GM19099 (cell line): Measurements from ENCODE around the gene ARID5B.

Experiments
- POLR2A ChIP-seq: IDR thresholded peaks from 3 replicates; pipeline ENCODE4 v1.6.1; 2011; ENCODE audit warnings: low read depth; ENCODE audit not compliant: insufficient read length; ENCODE audit errors: extremely low read depth

Gene ARID5B, protein sequence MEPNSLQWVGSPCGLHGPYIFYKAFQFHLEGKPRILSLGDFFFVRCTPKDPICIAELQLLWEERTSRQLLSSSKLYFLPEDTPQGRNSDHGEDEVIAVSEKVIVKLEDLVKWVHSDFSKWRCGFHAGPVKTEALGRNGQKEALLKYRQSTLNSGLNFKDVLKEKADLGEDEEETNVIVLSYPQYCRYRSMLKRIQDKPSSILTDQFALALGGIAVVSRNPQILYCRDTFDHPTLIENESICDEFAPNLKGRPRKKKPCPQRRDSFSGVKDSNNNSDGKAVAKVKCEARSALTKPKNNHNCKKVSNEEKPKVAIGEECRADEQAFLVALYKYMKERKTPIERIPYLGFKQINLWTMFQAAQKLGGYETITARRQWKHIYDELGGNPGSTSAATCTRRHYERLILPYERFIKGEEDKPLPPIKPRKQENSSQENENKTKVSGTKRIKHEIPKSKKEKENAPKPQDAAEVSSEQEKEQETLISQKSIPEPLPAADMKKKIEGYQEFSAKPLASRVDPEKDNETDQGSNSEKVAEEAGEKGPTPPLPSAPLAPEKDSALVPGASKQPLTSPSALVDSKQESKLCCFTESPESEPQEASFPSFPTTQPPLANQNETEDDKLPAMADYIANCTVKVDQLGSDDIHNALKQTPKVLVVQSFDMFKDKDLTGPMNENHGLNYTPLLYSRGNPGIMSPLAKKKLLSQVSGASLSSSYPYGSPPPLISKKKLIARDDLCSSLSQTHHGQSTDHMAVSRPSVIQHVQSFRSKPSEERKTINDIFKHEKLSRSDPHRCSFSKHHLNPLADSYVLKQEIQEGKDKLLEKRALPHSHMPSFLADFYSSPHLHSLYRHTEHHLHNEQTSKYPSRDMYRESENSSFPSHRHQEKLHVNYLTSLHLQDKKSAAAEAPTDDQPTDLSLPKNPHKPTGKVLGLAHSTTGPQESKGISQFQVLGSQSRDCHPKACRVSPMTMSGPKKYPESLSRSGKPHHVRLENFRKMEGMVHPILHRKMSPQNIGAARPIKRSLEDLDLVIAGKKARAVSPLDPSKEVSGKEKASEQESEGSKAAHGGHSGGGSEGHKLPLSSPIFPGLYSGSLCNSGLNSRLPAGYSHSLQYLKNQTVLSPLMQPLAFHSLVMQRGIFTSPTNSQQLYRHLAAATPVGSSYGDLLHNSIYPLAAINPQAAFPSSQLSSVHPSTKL

DNA sequence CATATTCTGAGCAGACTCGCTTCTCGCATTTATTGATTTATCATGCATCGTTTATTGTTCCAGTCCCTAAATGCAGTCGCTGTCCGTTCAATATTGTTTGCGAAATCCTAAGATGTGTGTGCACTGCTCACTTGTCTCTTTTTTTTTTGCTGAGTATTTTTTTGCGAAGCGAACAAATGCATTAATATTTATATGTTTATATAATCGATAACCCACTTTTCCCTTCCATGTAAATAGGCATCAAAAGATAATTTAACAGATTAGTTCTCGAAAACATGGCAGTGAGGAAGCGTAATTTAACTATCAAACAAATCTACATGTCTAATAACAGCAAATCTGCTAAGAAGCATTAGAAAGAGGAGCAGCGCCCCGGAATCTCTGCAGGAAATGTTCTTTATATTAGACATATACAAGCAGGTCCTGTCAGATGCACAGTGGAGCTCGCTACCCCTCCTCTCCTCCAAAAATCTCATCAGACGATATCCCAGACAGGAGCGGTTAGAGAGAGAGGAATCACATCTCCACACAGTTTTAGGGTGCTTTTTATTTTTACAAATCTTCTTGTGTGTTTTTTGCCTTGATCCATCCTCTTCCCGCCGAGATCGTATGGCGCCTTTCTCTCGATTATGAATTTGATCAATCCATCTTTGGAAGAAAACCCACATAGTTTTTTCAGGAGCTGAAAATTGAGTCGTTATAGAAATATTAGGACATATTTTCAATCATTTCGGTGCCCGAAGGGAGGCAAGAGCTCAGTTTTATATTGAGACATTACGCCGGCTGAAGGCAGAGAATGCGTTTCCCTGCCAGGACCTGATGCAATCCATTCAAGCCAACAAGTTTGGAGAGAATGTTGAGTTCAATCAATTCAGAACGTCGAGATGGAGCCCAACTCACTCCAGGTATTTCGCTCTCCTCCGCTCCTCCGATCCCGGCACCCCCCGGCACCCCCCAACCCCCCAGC lies at the start of gene ARID5B:
Gene ARID5B (plus strand): TSS at position 871 of the 964 bp plus-strand sequence. CDS start 11 bp downstream, at position 882.
- peak; percentile 69 for TF ChIP-seq POLR2A

DNA sequence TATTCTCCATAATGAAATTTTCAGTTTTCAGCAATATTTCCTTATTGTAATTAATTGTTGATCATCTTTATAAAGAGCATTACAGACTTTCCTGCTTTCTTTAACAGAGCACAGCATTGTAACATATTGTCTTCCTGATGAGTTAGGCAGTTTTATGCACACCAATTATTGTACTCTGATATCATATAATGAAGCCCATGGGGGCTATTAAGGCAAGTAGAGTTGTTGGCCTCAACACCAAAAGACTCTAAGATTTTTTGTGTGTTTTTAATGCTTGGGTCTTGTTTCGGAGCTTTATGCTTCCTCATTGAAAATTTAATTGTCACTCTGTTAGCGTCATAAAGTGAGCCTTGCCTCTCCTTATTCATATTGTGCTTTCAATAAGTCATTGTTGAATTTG lies 49.2 kb upstream of the ARID5B start:
- no peak for TF ChIP-seq POLR2A

DNA sequence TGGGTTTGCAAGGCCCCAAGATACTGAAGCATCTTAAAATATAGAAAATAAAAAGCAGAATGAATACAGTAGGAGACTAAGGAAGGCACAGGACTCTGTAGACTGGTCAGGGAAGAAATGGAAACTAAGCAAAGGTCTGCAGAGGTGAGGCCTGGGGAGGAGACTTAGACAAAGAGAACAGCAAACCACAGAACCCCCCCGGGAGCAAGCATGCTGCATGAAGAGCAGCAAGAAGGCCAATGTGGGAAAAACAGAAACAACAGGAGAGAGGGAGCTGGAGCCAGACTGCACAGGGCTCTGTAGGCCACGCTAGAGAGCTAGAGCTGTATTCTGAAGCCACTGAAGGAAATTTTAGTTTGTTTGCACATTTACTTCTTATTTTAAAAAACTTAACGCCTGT lies 45.7 kb upstream of the ARID5B start:
- no peak for TF ChIP-seq POLR2A

DNA sequence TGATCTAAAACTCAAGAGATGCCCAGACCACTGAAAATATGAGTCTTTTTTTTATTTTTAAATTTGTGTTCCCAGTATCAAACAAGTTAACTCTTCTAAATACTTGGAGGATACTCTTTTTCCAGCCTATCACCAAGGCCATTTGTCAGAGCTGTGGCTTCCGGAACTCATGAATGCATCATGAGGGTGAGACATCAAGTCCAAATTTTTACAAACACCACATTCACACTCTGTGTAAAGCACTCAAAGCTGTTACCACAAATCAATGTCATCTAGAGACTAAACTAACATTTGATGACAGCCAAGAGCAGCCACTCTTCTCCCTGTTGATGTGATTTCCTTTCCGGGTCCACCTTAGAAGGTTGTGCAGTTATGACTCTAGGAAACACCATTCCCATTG lies 43.8 kb upstream of the ARID5B start:
- no peak for TF ChIP-seq POLR2A

DNA sequence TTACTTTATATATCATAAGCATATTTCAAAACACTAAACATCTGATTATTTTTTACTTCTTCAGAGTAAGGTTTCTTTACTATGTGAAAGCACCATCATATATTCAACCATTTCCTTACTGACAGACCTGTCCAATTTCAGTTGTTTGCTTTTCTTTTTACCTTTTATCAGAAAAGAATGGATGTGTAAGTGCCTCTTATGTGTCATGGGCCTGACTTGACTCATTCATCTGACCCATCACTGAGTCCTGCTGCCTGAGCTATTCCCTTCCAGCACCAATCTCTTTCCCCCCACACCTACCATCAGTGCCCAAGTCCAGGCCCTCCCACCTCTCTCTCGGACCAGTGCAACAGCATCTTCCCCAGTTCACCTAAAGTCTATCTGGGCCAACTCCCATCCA lies 41.7 kb upstream of the ARID5B start:
- TF ChIP-seq POLR2A, result no peak

DNA sequence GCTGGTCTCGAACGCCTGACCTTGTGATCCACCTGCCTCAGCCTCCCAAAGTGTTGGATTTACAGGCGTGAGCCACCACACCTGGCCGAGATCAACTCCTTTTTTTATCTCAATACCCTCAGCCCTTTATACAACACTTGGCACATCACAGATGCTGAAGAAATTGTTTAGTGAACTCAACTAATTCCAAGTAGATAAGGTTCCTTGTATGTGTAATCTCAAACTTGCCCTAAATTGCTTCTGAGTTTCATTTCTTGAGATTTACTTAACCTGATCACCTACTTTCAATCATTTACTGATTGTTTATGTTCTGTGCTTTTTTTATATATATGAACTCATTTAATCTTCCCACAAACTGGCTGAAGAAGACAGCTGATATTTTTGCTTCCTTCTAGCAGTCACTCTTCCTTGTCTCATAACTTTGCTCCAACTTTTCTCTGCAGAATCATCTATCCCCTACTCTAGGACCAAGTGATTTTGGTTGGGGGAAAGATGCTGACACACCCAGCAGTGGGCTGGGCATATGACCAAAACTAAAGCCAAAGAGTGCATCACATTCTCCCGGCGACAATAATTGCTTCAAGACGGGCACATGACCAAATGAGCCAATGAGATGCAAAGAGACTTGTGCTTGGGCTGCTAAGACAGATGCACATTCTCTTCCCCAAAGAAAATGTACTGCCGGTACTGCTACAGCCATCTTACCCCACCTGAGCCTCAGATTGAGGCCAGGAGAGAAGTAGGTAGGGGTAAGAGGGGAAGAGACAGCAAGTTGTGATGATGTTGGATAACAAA lies 40.3 kb upstream of the ARID5B start:
- no peak for TF ChIP-seq POLR2A

DNA sequence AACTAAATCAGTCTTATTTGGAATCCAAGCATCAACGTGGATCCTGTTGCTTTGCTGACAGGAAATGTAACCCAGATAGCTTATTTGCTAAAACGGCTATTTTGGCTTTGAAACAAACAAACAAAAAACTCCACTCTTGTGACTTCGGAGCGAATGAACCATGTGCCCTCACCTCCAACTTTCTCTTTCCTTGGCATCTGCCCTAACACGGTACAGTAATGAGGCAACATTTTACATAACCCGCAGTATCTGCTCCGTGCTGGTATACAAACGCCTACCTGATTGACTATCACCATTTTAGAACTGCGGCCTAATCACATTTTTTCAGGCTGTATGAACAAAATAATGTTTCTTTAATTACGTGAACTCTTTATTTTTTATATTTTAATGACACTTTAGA lies 37.5 kb upstream of the ARID5B start:
- TF ChIP-seq POLR2A, result no peak

DNA sequence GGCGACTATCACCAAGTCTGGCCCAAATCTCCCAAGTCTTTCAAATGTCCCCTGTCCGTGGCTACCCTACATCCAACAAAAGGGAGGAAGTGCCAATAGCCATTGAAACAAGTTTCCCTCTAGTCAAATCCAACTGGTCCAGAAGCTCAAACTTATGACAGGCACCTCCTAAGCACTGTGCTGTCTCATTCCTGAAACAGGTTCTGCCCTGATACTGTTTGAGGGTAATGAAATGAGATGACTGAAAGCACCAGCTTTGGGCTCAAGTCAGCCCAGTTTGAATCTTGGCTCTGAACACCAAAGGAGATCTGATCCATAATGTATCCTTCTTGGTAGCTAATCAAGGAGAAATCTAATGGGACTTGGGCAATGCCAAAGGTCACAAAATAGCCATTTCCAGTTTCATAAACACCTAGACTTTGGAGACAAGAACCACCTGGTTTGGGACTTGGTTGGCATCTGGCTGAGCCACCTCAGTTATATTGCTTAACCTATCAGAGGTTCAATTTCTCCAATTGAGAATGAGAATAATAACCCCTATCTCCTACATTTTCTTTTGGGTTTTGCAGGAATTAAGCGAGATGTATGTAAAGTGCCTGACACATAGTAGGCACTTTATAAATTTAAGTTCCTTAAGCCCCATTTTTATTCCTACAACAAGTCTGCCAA lies 34.7 kb upstream of the ARID5B start:
- TF ChIP-seq POLR2A, result no peak

DNA sequence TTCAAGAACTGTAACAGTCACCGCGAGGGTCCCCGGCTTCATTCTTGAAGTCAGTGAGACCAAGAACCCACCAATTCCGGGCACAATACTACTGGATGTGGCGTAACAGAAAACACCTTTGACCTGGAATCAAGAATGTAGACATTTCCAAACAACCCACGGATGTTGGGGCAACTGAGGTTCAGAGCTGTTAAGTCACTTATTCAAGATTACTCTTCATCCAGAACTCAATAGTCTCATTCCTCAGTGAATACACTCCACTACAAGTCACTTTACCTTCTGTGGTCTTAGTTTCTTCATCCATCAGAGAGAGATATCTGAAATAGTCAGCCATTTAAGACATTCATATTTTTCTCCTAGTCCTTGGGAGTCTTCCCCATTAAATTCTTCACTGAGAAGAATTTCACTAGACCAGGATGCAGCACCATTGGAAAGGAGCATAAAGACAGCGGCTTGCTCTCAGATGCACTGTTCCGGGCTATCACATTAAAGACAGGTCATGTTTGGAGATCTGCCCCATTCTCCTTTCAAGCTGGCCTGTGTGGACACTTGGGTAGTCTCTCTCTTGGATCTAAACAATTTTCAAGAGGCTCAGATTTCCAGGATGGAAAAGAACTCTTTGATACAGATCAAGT lies 32.3 kb upstream of the ARID5B start:
- no peak for TF ChIP-seq POLR2A

DNA sequence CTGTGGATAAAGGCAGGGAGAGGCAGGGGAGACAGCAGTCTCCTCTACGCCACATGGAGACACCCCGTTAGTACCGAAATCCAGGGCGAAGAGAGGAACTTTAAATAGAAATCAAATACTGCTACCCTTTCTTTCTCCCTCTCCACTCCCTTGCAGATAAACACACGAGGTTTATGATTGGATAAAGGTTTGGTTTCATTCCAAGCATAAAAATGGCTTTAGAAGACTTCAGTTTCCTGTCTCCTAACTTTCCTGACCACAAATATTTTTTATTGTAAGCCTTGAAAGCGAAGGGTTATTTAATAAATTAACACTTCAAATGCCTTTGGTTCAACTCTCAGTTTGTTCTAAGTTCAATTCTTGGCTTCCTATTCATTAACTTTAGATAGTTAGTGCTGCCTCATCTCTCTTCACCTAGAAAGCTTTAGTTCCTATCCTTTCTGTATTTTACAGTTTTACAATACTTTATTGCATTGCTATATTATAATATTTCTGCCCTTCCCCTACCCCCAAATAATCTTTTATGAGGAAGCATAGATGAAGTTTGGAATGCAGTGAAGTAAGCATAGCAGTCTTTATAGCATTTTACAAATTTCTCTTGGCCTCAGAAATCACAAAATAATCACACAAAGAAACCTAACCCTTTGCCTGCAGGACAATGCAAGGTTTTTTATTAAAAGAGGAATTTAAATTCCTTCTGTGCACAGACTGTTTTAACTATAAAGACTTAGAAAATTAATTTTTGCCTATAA lies 31.5 kb upstream of the ARID5B start:
- TF ChIP-seq POLR2A, result no peak

DNA sequence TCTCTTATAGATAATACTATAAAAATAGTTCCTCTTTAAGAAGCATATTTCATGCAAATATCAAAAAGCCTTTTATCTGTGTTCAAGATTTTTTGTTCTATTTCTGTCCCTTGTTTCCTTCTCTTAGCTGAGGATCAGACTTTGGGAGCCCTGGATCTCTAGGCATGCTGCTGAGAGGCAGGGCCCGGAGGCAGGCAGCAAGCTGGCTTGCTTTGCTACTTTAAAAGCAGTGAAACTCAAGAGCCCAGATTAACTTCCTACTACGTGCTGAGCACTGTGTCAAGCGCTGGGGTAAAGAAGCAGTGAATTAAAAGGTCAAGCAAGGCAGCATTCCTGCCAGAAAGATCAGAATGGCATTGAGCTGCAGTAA lies 31.0 kb upstream of the ARID5B start:
- no peak for TF ChIP-seq POLR2A

DNA sequence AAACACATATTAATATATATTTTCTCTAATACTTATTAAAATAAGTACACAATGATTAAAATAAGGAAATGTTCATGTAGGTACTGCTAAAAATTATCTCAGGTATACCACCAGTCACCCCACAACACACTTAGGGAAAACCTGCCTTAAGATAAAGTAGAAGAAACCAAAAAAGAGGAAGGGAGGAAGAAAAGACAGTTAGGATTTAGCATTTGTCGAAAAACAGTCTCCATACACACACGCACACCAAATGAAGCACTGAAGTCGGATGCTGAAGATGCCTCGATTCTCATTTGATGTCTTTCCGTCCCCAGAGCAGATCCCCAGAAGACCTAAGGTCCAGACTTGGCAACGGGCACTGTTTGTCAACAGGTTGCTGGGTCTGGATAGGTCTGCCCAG lies 30.0 kb upstream of the ARID5B start:
- no peak for TF ChIP-seq POLR2A
